ENCODE data around the gene ZNF648.
"Not testable (repeated sequence)": the region's sequence is repeated elsewhere in the genome, so short reads cannot be mapped to it uniquely, and the experiment has no call there.

Gene ZNF648

GRCh38 chr1:182071924-182072323 lies 10.4 kb upstream of the ZNF648 start:
- DNase-seq (ENCODE audit: low read depth in 3 of 3): no peak

DNA sequence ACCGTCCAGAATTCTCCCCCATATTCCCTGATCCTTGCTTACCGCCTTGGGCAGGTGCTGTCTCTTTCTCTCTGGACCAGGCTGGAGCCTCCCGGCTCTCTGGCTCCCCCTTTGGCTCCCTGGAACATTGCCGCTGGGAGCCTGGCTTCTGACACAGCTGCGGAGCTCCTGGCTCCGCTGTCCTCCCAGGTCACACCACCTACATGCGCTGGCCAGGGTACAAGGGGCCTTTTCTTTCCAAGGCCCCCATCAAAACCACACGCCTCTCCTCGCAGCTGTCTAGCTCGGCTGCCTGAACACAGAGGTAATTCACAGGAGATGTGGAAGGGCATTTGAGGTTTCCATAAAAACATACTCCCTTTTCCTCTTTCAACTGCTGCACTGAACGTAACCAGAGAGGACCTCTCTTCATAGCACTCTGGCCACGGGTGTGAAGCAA lies 7.5 kb upstream of the ZNF648 start:
- DNase-seq (ENCODE audit: low read depth in 3 of 3): no peak

GRCh38 chr1:182066934-182067333 lies 5.4 kb upstream of the ZNF648 start:
- DNase-seq (ENCODE audit: low read depth in 3 of 3): no peak

GRCh38 chr1:182065126-182065845 lies 3.8 kb upstream of the ZNF648 start:
- DNase-seq (ENCODE audit: low read depth in 3 of 3): no peak

GRCh38 chr1:182064611-182065010 lies 3.1 kb upstream of the ZNF648 start:
- DNase-seq (ENCODE audit: low read depth in 3 of 3): no peak

DNA sequence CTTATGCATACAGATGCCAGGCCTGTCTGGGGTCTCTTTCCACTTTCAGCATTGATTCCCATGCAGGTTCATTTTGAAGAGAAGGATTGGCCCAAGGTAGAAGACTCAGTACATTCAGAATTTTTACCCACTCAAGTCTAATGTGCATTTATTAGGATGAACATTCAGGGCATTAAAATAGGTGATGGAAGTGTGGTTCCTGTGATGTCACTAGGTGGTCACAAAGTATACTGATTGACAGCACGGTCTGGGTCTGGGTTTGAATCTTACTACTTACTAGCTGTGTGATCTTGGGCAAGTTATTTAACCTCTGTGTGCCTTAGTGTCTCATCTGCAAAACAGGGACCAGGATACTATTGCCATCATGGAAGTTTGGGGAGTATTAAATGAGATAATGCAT lies 711 bp upstream of the ZNF648 start:
- DNase-seq (ENCODE audit: low read depth in 3 of 3): no peak

- DNase-seq (ENCODE audit: low read depth in 3 of 3): no peak
These were observed 635 bp downstream of the ZNF648 start for GRCh38 chr1:182060877-182061276.

DNA sequence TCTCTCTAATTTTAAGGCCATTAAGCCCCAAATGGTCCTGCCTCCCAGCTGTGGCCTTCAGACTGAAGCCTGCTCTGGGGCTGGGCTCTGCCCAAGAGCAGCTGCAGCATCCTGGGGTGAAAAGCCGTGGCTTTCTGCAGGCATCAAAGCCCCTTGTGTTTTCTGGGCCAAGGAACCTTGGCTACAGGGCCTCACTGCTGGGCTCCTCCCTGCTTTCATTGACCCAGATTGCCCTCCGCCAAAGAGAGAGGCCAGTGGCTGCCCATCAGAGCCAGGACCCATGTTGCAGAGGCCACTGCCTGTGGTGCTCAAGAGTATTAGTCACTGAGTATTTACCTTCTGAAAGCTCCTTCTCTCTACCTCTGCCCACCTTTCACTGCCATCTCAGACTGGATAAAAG lies 1.6 kb downstream of the ZNF648 start:
- DNase-seq (ENCODE audit: low read depth in 3 of 3): no peak

GRCh38 chr1:182056601-182057366 lies 4.7 kb downstream of the ZNF648 start:
- no peak for DNase-seq (ENCODE audit: low read depth in 3 of 3)

- DNase-seq (ENCODE audit: low read depth in 3 of 3): peak in 1 of 3 experiments; percentile 38
These were observed 6.7 kb downstream of the ZNF648 start for GRCh38 chr1:182054698-182055326.

DNA sequence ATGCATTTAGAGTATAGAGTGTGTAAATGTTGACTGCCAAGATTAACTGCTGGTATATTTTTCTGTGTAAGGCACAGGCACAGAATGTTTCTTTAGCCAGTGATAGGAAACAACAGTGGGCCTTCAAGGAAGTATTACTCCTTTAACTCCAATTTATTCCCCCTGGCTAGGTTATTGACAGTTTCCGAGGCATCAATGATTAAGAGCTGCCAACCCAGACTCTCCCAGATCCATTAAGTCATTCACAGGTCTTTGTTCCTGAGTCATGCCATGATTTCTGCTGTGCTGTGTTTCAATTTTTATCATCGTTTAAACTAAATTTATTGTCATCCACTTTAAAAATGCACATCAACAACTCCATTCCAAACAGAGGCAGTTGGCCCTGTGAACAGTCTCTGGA lies 9.2 kb downstream of the ZNF648 start:
- DNase-seq (ENCODE audit: low read depth in 3 of 3): no peak

GRCh38 chr1:182051938-182052337 lies 9.6 kb downstream of the ZNF648 start:
- DNase-seq (ENCODE audit: low read depth in 3 of 3): no peak

DNA sequence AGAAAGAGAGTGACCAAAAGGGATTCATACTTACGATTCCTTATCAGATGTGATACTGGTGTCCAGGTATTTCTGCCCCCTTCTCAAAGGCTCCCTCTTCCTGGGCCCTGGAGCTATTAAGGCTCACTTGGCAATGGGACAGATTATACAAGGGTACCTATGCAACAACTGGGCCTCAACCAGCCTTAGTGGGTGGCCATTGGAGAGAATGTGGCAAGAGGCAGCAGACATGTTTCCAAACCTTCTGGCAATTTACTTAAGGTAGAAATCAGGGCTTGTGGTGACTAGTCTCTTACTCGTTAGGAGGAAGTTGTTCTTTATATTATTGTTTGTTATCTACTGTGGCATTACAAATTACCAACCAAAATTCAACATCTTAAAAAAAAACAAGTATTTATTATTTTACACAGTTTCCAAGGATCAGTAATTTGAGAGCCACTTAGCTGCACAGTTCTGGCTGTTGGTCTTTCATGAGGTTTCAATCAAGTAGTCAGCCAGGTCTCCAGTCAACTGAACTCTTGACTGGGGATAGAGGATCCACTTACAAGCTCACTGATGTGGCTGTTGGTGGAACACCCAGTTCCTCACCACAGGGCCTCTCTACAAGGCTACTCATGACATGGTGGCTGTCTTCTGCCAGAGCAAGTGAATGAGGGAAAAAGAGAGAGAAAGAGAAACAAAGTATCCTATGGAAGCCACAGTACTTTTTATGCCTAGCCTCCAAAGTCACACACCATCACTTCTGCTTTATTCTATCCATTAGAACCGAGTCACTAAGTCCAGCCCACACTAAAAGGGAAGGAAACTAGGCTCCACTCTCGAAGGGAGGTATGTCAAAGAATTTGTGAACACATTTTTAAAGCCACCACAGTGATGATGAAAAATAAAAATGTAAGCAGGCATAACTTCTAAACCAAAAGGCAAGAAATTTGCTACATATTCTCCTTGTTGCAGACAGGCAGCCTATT lies 10.7 kb downstream of the ZNF648 start:
- DNase-seq (ENCODE audit: low read depth in 3 of 3): no peak

DNA sequence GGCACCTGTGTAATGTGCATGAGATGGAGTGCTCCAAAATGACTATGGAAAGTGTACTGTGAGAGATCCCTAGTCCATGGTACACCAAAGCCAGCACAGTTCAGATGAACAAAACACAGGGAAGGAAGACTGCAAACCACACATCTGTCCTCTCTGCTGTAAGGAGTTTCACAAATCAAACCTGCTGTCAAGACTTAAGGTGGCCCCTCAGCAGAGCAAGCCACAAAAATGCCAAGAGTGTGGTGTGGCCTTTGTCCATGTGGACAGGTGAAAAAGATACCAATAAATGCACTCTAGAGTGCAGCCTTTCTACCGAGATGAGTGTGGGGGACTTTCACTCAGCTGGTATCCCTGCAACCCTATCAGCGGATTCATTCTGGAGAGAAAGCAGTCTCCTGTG lies 12.9 kb downstream of the ZNF648 start:
- no peak for DNase-seq (ENCODE audit: low read depth in 3 of 3)

- no peak for DNase-seq (ENCODE audit: low read depth in 3 of 3)
These were observed 14.7 kb downstream of the ZNF648 start for GRCh38 chr1:182046763-182047162.

DNA sequence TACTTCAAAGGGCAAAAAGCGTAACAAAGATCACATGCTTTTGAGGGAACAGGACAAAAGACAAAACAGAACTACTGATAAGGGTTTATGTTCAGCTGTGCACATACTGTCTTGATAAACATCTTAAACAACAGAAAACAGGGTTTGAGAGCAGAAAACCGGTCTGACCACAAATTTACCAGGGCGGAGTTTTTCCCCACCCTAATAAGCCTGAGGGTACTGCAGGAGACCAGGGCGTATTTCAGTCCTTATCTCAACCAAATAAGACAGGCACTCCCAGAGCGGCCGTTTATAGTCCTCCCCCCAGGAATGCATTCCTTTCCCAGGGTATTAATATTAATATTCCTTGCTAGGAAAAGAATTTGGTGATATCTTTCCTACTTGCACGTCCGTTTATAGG lies 16.0 kb downstream of the ZNF648 start:
- DNase-seq (ENCODE audit: low read depth in 3 of 3): not testable (repeated sequence)

- no peak for DNase-seq (ENCODE audit: low read depth in 3 of 3)
These were observed 19.9 kb downstream of the ZNF648 start for GRCh38 chr1:182041615-182042014.

- DNase-seq (ENCODE audit: low read depth in 3 of 3): no peak
These were observed 23.3 kb downstream of the ZNF648 start for GRCh38 chr1:182038220-182038619.

DNA sequence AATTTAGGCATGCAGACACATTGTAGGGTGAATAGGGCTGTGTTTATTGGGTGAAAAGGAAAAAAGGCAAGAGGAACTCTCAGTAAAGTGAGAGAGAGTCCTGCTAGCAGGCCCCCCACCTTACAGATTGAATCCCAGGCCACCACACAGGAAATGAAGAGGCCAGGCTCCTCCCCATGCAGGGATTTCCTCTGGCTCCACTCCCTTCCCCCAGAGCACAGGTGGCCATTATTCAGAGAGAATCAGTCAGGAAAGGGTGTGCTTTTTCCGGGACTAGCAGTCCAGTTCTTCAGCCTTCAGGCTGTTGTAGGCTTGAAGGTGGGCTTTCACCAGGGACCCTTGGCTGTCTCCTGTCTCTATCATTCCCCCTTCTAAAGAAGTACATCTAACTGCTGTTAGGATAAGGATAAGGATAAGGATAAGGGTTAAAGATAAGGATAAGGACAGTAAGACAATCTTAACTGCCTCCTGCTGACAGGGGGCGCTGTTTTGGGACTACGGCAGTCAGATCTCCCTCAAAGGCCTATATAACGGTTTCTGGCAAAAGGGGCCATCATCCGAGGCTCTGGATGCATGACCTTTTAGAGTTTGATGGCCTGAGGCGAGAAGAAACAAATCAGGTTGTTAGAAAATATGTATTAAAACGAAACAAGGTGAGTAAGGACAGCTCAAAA lies 26.3 kb downstream of the ZNF648 start:
- DNase-seq (ENCODE audit: low read depth in 3 of 3): no peak

GRCh38 chr1:182032251-182032650 lies 29.3 kb downstream of the ZNF648 start:
- DNase-seq (ENCODE audit: low read depth in 3 of 3): no peak
